SK-N-SH (cell line): ENCODE data around the gene MCM9.

Experiments used
- CTCF ChIP-seq: fragments of 200-600 bp; sonication (generic); IDR thresholded peaks from 2 replicates; pipeline ENCODE4 v1.6.1; 2017; ENCODE audit warnings: antibody characterized with exemption, mild to moderate bottlenecking, moderate library complexity
- USF2 ChIP-seq: fragments of 150-350 bp; IDR thresholded peaks from 2 replicates; pipeline ENCODE4 v1.6.1; 2017; ENCODE audit warnings: antibody characterized with exemption, low read length, low read depth, borderline replicate concordance

GRCh38 chr6:118772886-118773285 is 162.1 kb downstream of the MCM9 start:
- TF ChIP-seq USF2: no peak
- no peak for TF ChIP-seq CTCF
